HG03025 (cell line): Measurements from ENCODE around the gene CCDC34.
"Not testable (repeated sequence)": the region's sequence is repeated elsewhere in the genome, so short reads cannot be mapped to it uniquely, and the experiment has no call there.

ENCODE experiments used
- ATAC-seq: cut with Tn5 transposase; IDR thresholded peaks from one replicate; pipeline ENCODE4 v1.9.1; 2021; ENCODE audit warnings: mild to moderate bottlenecking, moderate library complexity; ENCODE audit not compliant: unreplicated experiment, low FRiP score

Gene CCDC34

GRCh38 chr11:27367881-27368280, 4.9 kb upstream of the CCDC34 start:
- no peak for ATAC-seq

GRCh38 chr11:27363576-27364117, 632 bp upstream of the CCDC34 start:
- ATAC-seq: no peak

DNA sequence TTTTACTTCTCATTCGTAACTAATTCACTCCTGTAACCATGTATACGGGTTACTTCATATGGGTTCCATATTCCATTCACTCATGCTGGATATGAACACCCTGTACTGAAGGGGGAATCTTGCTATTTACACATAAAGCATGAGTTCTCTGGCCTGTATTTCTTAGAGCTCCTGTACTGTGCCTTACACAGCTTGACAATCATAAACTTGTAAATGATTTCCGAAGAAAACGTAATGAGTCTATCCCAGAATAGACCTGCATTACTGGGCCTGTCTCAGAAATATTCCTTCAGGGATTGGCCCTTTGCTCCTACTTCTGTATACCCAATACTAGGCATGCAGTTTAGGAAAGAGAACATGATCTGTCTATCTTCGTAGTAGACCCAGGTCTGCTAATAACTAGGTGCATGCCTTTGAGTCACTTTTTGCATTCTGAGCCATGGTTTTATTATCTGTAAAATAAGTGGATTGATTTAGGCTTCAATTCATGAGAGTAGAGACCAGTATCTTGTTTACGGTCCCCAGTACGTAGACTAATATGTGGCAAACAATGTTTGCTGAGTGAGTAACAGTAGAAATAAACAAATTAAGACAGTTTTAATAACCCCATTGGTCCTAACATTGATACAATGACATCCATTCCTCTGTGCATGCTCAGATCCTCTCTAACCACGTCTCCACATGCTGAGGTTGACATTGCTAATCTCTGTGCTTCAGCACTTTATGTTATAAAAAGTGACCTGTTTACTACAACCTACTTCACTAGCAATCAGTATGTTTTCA, 1.2 kb downstream of the CCDC34 start:
- ATAC-seq: no peak

GRCh38 chr11:27358296-27358695, 4.7 kb downstream of the CCDC34 start:
- no peak for ATAC-seq

- ATAC-seq: no peak
Observed at GRCh38 chr11:27357250-27357649, 5.8 kb downstream of the CCDC34 start.

DNA sequence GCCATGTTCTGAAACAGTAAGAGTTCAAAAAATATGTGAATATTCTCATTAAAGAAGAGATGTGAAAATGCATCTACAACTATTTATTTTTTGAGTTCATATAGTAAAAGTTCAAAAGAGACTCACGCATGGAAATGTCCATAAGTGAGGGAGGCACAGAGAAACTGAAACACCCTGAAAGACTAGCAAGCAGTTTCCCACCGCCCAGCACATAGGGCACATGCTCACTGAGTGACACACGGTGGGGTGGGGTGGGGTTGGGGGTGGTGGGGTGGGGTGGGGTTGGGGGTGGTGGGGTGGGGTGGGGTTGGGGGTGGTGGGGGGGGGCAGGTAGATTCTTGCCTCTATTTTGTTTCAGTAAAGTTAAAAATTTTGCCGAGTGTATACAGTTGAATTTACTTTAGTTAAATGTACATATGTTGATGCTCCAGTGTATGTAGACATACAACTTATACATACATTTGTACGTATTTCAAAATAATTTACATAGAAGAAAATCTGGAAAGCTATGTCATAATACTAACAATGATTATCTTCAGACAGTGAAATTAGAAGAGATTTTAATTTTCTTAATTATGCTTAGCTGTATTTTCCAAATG, 6.3 kb downstream of the CCDC34 start:
- ATAC-seq: no peak

- no peak for ATAC-seq
Observed at GRCh38 chr11:27355575-27356104, 7.4 kb downstream of the CCDC34 start.

DNA sequence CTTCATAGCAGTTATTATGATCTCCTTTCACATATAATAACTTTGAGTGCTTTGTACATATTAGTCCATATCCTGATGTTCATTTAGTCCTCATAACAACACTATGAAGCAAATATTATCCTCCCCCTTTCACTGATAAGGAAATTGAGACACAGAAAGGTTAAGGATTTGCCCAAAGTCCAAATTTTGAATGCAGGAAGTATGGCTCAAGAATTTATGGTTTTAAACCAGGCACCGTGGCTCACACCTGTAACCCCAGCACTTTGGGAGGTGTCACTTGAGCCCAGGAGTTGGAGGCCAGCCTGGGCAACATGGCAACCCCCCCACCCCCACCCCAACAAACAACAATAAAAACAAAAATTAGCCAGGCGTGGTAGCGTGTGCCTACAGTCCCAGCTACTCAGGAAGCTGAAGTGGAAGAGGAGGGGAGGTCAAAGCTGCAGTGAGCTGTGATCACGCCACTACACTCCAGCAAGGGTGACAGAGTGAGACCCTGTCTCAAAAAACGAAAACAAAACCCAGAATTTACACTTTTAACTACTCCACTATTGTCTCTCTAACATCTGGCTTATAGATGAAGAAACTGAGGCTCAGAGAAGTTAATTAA, 8.6 kb downstream of the CCDC34 start:
- ATAC-seq: no peak

DNA sequence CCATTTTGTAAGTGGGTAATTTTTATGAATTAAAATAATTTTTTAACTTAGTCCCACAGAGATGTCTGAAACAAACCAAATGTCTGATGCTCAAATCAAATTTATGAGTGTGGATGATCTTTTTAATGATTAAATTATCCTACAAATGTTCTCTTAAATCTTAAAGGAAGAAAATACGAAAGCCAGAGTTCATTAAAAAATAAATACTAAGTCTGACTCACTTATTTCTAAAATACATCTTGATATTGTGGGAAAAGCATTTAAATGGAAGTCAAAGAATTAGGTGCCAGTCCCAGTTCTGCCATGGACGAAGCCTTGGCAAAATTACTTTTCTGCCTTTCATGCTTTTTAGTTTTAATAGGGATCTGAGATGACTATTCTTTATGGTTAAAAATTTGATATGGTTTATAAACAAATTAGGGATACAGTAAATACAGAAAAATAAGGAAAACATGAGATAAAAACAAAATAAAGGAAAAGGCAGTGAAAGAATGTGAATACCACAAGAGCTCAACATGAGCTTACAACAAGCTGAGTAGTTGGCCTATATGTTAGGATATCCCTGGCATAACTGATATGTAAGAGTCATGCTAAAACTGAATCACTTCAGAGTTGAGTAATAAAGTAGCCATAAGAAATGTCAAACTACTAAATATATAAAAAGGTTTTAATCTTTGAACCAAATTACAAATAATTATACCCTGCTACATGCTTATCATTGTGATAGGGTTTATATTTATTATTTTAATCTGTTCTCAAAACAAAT, 9.2 kb downstream of the CCDC34 start:
- ATAC-seq: no peak

- ATAC-seq: no peak
Observed at GRCh38 chr11:27352781-27353180, 10.2 kb downstream of the CCDC34 start.

GRCh38 chr11:27350511-27350910, 12.5 kb downstream of the CCDC34 start:
- ATAC-seq: no peak

DNA sequence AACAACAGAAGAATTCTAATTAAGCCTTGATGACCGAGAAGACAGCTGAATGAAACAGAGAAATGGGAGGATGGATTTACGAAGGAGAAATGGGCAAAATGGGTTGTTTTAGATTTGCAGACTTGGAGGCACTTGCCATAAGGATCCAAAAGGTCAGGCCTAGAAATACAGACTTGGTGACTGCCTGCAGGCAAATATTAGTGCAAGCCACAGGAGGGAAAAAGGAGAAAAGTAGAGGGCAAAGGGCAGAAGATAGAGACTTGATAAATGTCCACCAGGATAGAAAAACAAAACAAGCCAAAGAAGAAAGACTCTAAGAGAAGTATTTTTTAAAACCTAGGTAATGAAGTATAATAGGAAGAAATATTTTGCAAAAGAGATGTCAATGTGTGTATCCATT, 13.1 kb downstream of the CCDC34 start:
- ATAC-seq: no peak

GRCh38 chr11:27348340-27348873, 14.6 kb downstream of the CCDC34 start:
- no peak for ATAC-seq

GRCh38 chr11:27347359-27348339, 15.4 kb downstream of the CCDC34 start:
- ATAC-seq: no peak

DNA sequence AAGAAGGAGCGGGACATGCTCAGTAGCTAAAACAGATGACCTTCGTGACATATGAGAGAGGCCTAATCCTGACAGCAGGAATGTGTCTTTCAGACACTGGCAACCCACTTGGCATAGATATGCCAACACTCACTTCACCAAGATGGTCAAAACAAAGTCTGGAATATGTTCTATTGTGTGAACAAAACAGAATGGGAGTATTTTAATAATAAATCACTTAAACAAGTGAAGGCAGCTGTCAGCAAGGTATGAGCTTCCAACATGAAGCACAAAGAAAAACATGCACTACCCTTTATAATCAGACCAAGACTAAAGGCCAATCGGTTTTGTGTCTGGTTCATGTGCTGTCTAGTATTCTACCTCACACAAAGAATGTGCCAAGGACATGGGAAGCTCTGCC, 23.1 kb downstream of the CCDC34 start:
- ATAC-seq: no peak

GRCh38 chr11:27334764-27335163, 28.3 kb downstream of the CCDC34 start:
- ATAC-seq: not testable (repeated sequence)

GRCh38 chr11:27331981-27332380, 31.0 kb downstream of the CCDC34 start:
- no peak for ATAC-seq

DNA sequence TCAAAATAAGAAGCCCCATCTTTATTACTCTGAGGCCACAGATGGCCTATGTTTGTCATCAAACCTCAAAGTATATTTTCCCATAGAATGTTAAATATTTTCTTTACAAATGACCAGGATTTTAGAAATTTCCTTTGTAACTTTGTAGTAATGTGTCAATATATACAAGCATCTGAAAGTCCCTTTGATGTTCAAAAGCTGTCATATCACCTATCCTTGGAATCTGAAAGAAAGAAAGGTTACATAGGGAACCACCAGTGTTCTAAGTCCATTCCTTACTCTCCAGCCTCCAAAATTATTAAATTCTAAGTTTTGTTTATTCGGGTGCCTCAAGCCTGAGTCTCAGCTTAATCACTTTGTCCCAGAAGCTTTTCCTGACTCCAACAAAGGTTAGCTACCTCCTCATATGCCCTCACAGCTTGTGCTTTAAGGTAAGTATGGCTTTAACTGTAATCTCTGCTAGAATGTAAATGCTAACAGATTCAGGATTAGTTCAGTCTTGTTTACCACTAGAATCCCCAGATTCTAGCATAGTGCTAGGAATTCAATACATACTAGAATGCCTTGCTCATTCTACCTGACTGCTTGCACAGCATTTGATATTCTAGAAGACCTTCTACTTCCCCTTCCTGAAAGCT, 32.3 kb downstream of the CCDC34 start:
- ATAC-seq: no peak
